Chondrocyte (in vitro differentiated cells): ENCODE data around the gene FOXK1. TPM values are rescaled to one million over a fixed set of nuclear protein-coding genes. Genes with fewer than 3 reads are reported as not detected.
A peak's percentile ranks its signal among the peaks of the same experiment; 100 is the strongest.

Source experiments
- DNase-seq: peaks from one replicate; pipeline ENCODE4 v3.0.0; 2021; ENCODE audit warnings: mixed read lengths, low spot score
- H3K27ac Mint-ChIP-seq: one replicate; pipeline ENCODE4 v1.8.0; 2021; ENCODE audit warnings: mild to moderate bottlenecking, moderate library complexity, mixed read lengths; ENCODE audit not compliant: unreplicated experiment
- H3K27me3 Mint-ChIP-seq: 2 replicates; pipeline ENCODE4 v1.8.0; 2021; ENCODE audit warnings: low read depth, mixed read lengths
- H3K36me3 Mint-ChIP-seq: 2 replicates; pipeline ENCODE4 v1.8.0; 2021; ENCODE audit warnings: low read depth, mixed read lengths
- H3K4me1 Mint-ChIP-seq: 2 replicates; pipeline ENCODE4 v1.8.0; 2021; ENCODE audit warnings: low read depth, mild to moderate bottlenecking, mixed read lengths
- H3K4me3 Mint-ChIP-seq: one replicate; pipeline ENCODE4 v1.8.0; 2021; ENCODE audit warnings: mild to moderate bottlenecking, moderate library complexity, mixed read lengths; ENCODE audit not compliant: unreplicated experiment
- H3K9me3 Mint-ChIP-seq: 2 replicates; pipeline ENCODE4 v1.8.0; 2021; ENCODE audit warnings: low read depth, mixed read lengths
- CTCF ChIP-seq: fragments of 200-600 bp; sonication (generic); IDR thresholded peaks from 2 replicates; pipeline ENCODE4 v1.5.0; 2021; ENCODE audit warnings: antibody characterized with exemption, mild to moderate bottlenecking, moderate library complexity
- long read RNA-seq: library from polyadenylated mRNA; stranded (forward); transcript quantifications from one replicate; pipeline ENCODE4 v2.0.0, GENCODE V29; 2021
- total RNA-seq: library from RNA; stranded (reverse); gene quantifications from 3 replicates; pipeline ENCODE4 v1.2.1, GENCODE V29; 2021

FOXK1 gene
- 53.3 to 78.3 TPM (median 77.9 TPM) in 3 replicates for total RNA-seq
- long read RNA-seq, full-length matches to known transcripts: 7 of 24 reads
- long read RNA-seq, partial matches to known transcripts: 4 of 24 reads
- long read RNA-seq, other reads (novel, unspliced or antisense): 13 of 24 reads

- no peaks in the 10 kb centered on the region for H3K9me3 Mint-ChIP-seq
- H3K36me3 Mint-ChIP-seq: peaks cover 2% of the 10 kb centered on the region
- no peak for TF ChIP-seq CTCF
- peak; percentile 87 for DNase-seq
- no peaks in the 10 kb centered on the region for H3K27me3 Mint-ChIP-seq
- peaks cover 36% of the 10 kb centered on the region for H3K4me1 Mint-ChIP-seq
- H3K4me3 Mint-ChIP-seq: peak within 1 kb of the TSS; percentile 89
- peak within 1 kb of the TSS; percentile 93 for H3K27ac Mint-ChIP-seq
Measured at GRCh38 chr7:4681886-4682620, at the start of gene FOXK1. Gene FOXK1 (plus strand): TSS chr7:4682295. CDS start chr7:4682309, 14 bp downstream.

GRCh38 chr7:4633012-4633411, 49.1 kb upstream of the FOXK1 start:
- DNase-seq: no peak
- H3K36me3 Mint-ChIP-seq: no peaks in the 10 kb centered on the region
- TF ChIP-seq CTCF: no peak
- H3K27me3 Mint-ChIP-seq: no peaks in the 10 kb centered on the region
- H3K27ac Mint-ChIP-seq: no peak overlapping the region
- H3K9me3 Mint-ChIP-seq: no peaks in the 10 kb centered on the region
- peaks cover 30% of the 10 kb centered on the region for H3K4me1 Mint-ChIP-seq
- H3K4me3 Mint-ChIP-seq: no peak overlapping the region

GRCh38 chr7:4634166-4634565, 47.9 kb upstream of the FOXK1 start:
- Mint-ChIP-seq H3K27ac (no peak overlapping the region), H3K4me3 (no peak overlapping the region), H3K27me3 (no peaks in the 10 kb centered on the region), H3K4me1 (peaks cover 30% of the 10 kb centered on the region), H3K9me3 (no peaks in the 10 kb centered on the region), H3K36me3 (no peaks in the 10 kb centered on the region)
- no peak for TF ChIP-seq CTCF
- DNase-seq: no peak

GRCh38 chr7:4638781-4639575, 43.1 kb upstream of the FOXK1 start:
- H3K27me3 Mint-ChIP-seq: no peaks in the 10 kb centered on the region
- no peak for TF ChIP-seq CTCF
- peak; percentile 51 for DNase-seq
- H3K4me1 Mint-ChIP-seq: peaks cover 11% of the 10 kb centered on the region
- H3K9me3 Mint-ChIP-seq: no peaks in the 10 kb centered on the region
- no peak overlapping the region for H3K27ac Mint-ChIP-seq
- no peak overlapping the region for H3K4me3 Mint-ChIP-seq
- H3K36me3 Mint-ChIP-seq: no peaks in the 10 kb centered on the region

GRCh38 chr7:4641091-4641666, 40.9 kb upstream of the FOXK1 start:
- no peak overlapping the region for H3K27ac Mint-ChIP-seq
- peak; percentile 26 for DNase-seq
- no peaks in the 10 kb centered on the region for H3K36me3 Mint-ChIP-seq
- no peak for TF ChIP-seq CTCF
- peak overlapping the region; percentile 65 for H3K4me3 Mint-ChIP-seq
- H3K27me3 Mint-ChIP-seq: no peaks in the 10 kb centered on the region
- H3K4me1 Mint-ChIP-seq: peaks cover 13% of the 10 kb centered on the region
- H3K9me3 Mint-ChIP-seq: no peaks in the 10 kb centered on the region
